ENCODE results near the gene AMN1.

DNA sequence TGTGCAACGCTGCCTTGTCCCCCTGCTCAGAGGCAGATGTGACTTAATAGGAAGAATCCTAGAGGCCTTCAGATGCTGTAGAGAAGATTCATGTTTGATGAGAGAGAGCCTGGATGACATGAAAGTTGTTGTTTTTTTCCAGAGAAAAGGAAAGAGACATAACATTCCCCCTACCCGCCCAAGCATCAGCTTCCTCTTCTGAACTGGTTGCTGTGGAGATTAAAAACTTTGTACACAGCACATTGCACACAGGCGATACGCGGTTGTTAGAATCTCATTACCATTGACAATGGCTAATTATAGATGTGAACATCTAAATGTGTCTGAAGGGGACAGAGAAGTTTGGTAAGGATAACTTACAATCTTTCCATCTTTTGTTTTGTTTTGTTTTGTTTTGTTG, 82.9 kb downstream of the AMN1 start:
- TF ChIP-seq, protein P1, sequence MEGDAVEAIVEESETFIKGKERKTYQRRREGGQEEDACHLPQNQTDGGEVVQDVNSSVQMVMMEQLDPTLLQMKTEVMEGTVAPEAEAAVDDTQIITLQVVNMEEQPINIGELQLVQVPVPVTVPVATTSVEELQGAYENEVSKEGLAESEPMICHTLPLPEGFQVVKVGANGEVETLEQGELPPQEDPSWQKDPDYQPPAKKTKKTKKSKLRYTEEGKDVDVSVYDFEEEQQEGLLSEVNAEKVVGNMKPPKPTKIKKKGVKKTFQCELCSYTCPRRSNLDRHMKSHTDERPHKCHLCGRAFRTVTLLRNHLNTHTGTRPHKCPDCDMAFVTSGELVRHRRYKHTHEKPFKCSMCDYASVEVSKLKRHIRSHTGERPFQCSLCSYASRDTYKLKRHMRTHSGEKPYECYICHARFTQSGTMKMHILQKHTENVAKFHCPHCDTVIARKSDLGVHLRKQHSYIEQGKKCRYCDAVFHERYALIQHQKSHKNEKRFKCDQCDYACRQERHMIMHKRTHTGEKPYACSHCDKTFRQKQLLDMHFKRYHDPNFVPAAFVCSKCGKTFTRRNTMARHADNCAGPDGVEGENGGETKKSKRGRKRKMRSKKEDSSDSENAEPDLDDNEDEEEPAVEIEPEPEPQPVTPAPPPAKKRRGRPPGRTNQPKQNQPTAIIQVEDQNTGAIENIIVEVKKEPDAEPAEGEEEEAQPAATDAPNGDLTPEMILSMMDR (conservative IDR thresholded peaks at IDR 0.05; ENCODE audit: low read depth in 2 of 2), result no peak
- TF ChIP-seq EZH2phosphoT487 (IDR thresholded peaks at IDR 0.05; ENCODE audit: unreplicated experiment) (no peak), EZH2 (IDR thresholded peaks at IDR 0.05; ENCODE audit: low read depth, unreplicated experiment) (no peak), POLR2AphosphoS5 (IDR thresholded peaks at IDR 0.05; ENCODE audit: low read depth) (no peak), CREB1 (CRISPR knock-in tag; IDR thresholded peaks at IDR 0.05; ENCODE audit: low read depth) (no peak)
- TF ChIP-seq, protein P2, sequence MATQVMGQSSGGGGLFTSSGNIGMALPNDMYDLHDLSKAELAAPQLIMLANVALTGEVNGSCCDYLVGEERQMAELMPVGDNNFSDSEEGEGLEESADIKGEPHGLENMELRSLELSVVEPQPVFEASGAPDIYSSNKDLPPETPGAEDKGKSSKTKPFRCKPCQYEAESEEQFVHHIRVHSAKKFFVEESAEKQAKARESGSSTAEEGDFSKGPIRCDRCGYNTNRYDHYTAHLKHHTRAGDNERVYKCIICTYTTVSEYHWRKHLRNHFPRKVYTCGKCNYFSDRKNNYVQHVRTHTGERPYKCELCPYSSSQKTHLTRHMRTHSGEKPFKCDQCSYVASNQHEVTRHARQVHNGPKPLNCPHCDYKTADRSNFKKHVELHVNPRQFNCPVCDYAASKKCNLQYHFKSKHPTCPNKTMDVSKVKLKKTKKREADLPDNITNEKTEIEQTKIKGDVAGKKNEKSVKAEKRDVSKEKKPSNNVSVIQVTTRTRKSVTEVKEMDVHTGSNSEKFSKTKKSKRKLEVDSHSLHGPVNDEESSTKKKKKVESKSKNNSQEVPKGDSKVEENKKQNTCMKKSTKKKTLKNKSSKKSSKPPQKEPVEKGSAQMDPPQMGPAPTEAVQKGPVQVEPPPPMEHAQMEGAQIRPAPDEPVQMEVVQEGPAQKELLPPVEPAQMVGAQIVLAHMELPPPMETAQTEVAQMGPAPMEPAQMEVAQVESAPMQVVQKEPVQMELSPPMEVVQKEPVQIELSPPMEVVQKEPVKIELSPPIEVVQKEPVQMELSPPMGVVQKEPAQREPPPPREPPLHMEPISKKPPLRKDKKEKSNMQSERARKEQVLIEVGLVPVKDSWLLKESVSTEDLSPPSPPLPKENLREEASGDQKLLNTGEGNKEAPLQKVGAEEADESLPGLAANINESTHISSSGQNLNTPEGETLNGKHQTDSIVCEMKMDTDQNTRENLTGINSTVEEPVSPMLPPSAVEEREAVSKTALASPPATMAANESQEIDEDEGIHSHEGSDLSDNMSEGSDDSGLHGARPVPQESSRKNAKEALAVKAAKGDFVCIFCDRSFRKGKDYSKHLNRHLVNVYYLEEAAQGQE (IDR thresholded peaks at IDR 0.05; ENCODE audit: unreplicated experiment), result no peak
- TF ChIP-seq, protein P3, sequence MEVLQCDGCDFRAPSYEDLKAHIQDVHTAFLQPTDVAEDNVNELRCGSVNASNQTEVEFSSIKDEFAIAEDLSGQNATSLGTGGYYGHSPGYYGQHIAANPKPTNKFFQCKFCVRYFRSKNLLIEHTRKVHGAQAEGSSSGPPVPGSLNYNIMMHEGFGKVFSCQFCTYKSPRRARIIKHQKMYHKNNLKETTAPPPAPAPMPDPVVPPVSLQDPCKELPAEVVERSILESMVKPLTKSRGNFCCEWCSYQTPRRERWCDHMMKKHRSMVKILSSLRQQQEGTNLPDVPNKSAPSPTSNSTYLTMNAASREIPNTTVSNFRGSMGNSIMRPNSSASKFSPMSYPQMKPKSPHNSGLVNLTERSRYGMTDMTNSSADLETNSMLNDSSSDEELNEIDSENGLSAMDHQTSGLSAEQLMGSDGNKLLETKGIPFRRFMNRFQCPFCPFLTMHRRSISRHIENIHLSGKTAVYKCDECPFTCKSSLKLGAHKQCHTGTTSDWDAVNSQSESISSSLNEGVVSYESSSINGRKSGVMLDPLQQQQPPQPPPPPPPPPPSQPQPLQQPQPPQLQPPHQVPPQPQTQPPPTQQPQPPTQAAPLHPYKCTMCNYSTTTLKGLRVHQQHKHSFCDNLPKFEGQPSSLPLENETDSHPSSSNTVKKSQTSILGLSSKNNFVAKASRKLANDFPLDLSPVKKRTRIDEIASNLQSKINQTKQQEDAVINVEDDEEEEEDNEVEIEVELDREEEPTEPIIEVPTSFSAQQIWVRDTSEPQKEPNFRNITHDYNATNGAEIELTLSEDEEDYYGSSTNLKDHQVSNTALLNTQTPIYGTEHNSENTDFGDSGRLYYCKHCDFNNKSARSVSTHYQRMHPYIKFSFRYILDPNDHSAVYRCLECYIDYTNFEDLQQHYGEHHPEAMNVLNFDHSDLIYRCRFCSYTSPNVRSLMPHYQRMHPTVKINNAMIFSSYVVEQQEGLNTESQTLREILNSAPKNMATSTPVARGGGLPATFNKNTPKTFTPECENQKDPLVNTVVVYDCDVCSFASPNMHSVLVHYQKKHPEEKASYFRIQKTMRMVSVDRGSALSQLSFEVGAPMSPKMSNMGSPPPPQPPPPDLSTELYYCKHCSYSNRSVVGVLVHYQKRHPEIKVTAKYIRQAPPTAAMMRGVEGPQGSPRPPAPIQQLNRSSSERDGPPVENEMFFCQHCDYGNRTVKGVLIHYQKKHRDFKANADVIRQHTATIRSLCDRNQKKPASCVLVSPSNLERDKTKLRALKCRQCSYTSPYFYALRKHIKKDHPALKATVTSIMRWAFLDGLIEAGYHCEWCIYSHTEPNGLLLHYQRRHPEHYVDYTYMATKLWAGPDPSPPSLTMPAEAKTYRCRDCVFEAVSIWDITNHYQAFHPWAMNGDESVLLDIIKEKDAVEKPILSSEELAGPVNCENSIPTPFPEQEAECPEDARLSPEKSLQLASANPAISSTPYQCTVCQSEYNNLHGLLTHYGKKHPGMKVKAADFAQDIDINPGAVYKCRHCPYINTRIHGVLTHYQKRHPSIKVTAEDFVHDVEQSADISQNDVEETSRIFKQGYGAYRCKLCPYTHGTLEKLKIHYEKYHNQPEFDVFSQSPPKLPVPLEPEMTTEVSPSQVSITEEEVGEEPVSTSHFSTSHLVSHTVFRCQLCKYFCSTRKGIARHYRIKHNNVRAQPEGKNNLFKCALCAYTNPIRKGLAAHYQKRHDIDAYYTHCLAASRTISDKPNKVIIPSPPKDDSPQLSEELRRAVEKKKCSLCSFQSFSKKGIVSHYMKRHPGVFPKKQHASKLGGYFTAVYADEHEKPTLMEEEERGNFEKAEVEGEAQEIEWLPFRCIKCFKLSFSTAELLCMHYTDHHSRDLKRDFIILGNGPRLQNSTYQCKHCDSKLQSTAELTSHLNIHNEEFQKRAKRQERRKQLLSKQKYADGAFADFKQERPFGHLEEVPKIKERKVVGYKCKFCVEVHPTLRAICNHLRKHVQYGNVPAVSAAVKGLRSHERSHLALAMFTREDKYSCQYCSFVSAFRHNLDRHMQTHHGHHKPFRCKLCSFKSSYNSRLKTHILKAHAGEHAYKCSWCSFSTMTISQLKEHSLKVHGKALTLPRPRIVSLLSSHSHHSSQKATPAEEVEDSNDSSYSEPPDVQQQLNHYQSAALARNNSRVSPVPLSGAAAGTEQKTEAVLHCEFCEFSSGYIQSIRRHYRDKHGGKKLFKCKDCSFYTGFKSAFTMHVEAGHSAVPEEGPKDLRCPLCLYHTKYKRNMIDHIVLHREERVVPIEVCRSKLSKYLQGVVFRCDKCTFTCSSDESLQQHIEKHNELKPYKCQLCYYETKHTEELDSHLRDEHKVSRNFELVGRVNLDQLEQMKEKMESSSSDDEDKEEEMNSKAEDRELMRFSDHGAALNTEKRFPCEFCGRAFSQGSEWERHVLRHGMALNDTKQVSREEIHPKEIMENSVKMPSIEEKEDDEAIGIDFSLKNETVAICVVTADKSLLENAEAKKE (CRISPR knock-in tag; IDR thresholded peaks at IDR 0.05), result no peak
- TF ChIP-seq, protein P4, sequence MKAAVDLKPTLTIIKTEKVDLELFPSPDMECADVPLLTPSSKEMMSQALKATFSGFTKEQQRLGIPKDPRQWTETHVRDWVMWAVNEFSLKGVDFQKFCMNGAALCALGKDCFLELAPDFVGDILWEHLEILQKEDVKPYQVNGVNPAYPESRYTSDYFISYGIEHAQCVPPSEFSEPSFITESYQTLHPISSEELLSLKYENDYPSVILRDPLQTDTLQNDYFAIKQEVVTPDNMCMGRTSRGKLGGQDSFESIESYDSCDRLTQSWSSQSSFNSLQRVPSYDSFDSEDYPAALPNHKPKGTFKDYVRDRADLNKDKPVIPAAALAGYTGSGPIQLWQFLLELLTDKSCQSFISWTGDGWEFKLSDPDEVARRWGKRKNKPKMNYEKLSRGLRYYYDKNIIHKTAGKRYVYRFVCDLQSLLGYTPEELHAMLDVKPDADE (IDR thresholded peaks at IDR 0.05), result no peak
